ENCODE measurements around the gene S100G.

S100G gene

DNA sequence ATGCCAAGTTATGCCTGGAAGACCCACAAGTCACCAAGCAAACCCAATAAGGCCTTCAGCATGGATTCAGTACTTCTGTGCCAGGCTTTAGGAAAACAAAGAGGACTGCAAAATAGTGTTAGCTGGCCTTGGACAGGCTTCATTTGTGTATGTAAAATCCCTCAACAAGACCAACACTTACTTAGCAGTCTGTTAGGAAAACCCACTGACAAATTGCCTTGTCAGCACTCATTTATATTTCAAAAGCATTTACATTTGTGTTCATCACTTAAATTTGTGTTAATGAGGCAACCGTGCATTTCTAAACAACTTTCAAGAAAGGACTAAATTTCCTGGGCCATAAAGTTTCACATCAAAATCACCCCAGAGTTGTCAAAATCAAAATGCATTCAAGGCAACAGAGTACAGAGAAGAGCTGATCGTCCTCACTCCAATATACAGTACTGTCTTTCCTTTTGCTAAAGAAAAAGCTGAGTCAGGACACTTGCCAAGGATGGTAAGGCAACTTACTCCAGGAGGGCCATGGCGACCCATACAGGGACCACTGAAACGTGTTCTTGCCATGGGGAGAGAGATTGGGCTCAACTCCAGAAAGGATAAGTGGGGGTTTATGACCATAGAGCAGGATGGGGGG lies 1.6 kb downstream of the S100G start:
- DNase-seq, result no peak

DNA sequence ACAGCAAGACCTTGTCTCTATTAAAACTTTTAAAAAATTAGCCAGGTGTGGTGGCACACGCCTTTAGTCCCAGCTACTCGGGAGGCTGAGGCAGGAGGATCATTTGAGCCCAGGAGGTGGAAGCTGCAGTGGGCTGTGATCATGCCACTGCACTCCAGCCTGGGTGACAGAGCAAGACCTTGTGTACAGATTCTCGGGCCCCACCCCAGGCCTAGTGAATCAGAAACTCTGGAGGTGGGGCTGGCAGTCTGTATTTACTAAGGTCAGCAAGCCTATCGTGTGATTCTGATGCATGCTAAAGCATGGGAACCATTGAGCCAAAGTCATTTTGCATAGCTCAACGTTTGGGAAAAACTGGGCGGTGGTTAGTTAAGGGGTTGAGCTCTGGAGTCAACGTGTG lies 3.5 kb downstream of the S100G start:
- DNase-seq, result no peak

DNA sequence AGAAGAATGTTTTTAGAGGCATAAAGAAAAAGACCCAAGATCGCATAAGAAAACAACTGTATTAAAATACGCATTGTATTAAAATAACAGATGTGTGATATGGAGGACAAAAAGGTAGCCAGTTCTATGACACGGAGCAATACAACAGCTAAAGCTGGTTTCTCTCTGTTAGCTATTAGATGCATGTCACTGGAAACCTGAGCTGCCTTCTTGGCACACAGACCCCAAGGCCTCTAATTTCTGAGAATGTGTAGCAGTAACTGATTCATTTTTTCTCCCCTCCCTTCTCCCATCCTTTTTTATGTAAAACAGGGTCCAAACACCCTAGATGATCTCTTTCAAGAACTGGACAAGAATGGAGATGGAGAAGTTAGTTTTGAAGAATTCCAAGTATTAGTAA lies 4.1 kb downstream of the S100G start:
- no peak for DNase-seq

DNA sequence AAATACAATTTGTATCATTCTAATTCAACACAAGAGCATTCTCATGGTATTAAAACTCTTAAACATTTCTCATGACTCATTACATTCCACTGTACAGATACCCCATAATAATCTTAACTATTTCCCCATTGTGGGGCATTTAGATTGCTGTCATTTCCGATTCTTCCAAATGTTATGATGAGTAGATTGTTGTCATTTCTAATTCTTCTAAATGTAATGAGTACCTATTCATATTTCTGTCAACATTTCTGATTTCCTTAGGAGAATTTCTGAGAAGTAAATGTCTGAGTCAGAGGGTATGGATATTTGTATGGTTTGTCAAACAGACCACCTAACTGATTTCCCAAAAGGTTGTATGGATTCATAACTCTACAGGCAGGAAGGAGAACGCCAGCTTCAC lies 8.3 kb downstream of the S100G start:
- DNase-seq, result no peak

DNA sequence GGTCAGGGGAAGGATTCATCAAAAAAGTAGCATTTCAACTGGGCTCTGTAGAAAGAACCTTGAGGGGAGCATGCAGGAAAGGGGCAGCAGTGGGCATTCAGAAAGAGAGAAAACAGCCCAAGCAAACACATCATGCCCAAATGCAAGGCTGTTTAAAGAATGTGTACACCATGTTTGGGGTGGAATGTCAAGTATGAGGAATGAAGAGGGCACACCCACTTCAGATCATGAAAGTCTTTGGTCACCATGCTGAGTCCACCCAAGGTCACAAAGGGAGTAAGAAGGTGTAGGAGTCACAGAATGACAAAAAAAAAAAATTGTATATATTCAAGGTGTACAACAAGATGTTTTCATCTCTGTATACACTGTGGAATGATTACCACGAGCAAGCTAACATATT lies 9.4 kb downstream of the S100G start:
- DNase-seq, result no peak

DNA sequence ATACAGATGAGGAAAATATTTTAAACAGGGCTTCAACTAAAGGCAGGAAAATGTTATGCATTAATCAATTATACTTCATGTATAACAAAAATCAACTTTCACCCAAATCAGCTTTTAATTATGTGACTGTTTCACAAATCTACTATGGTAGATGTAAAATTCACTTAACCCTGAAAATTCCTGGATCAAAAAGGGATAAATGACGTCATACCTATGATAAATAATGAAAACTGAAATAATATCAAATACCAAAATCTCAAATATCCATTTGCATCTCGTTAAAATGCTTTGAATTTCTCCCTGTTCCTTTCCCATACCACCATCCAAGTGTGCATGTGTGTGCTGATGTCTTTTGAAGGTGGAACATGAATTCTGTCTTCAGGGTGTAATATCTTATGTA lies 11.5 kb downstream of the S100G start:
- DNase-seq, result no peak

DNA sequence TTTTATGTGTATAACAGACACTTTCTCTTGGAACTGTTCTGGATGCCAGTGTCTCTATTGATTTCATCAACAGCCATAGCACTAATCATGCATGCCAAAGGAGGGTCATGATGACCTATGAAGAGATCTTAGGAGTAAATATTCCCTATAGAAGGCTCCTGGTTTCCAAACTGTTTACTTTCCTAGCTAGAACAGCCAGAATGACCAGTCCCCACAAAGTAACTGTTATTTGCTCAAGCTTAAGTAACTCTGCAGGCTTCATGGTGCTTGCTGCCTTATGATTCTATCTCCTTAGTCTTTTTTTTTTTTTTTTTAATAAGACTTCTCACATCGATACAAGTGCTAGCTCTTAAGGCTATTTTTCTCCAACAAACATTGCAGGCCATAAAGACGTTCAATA lies 12.4 kb downstream of the S100G start:
- DNase-seq, result no peak

DNA sequence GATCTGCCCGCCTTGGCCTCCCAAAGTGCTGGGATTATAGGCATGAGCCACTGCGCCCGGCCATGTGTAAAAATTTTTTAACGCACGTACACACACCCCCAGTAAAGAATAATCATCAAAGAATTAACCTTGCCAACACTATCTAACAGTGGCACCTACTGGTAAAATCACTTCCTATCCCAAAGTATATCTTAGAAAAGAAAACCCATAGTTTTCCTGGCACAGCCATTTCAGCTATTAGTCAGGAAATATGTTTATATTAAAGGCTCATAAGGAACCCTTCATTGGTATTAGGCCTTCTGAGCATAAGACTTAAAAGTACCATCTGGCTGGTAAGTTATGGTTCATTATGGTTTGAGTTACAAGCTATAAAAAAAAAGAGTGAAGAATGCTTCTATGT lies 14.1 kb downstream of the S100G start:
- DNase-seq, result no peak

DNA sequence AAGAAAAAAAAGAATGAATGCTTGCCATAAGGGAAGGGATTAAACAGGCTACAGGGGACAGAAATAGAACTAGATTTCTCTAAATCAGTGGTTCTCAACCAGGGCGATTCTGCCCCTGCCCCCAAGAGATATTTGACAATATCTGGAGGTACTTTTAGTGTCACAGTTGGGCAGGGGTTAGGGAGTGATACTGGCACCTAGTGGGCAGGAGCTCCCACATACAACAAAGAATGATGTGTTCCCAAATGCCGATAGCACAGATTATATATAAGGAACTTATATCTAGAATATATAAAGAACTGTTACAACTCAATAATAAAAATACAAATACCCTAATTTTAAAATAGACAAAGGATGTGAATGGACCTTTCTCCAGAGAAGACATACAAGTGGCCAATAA lies 14.7 kb downstream of the S100G start:
- DNase-seq, result no peak

DNA sequence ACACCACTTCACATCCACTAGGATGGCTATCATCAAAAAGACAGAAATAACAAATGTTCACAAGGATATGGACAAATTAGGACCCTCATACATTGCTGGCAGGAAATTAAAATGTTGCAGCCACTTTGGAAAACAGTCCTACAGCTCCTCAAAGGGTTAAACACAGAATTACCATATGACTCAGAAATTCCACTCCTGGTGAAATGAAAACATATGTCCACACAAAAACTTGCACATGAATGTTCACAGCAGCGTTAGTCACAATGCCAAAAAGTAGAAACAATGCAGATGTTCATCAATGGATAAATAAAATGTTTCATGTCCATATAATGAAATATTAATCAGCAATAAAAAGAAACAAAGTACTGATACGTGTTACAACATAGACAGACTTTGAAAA lies 15.1 kb downstream of the S100G start:
- no peak for DNase-seq

DNA sequence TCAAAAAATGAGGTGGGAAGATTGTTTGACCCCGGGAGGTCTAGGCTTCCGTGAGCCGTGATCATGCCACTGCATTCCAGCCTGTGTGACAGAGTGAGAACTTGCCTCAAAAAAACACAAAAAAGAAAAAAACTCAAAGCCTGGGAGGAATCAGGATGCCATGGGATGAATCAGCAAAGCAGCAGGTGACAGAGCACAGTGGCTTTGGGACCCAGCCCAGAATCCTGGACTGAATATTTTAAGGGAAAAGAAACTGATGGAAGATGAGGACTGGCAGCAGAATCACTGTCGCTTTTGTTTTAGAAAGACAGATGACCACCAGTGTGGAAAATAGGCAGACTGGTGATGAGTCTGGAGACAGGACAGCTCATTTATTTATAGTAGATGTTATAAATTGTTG lies 16.6 kb downstream of the S100G start:
- DNase-seq, result no peak

DNA sequence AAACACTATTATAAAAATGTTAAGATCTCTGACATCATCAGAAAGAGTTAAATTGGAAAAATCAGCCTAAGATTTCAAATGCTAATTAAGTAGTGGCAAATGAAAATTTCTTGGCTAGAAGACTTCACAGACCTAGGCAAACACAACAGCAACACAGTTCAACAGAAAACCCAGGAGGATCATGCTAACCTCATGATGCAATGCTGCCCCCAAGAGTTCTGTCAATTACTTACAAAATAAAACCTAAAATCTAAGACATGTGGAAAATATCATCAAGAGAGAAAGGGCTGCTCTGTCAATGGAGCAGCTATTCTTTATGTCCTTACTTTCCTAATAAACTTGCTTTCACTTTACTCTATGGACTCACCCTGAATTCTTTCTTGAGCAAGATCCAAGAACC lies 21.0 kb downstream of the S100G start:
- DNase-seq, result peak; percentile 1

DNA sequence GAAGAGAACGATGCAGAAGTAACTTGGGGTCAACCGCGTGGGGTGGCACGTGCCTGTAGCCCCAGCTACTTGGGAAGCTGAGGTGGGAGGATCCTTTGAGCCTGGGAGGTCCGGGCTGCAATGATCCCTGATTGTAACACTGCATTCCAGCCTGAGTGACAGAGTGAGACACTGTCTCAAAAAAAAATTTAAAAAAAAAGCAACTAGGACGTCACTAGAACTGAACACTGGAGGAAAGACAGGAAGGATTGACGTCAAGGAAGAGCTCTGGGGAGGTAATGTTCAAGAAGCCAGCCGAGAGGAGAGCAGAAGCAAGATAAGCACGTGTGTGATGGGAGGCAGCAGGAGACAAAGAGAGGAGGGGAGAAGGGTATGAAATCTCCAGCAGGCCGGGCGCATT lies 28.7 kb downstream of the S100G start:
- DNase-seq, result no peak

DNA sequence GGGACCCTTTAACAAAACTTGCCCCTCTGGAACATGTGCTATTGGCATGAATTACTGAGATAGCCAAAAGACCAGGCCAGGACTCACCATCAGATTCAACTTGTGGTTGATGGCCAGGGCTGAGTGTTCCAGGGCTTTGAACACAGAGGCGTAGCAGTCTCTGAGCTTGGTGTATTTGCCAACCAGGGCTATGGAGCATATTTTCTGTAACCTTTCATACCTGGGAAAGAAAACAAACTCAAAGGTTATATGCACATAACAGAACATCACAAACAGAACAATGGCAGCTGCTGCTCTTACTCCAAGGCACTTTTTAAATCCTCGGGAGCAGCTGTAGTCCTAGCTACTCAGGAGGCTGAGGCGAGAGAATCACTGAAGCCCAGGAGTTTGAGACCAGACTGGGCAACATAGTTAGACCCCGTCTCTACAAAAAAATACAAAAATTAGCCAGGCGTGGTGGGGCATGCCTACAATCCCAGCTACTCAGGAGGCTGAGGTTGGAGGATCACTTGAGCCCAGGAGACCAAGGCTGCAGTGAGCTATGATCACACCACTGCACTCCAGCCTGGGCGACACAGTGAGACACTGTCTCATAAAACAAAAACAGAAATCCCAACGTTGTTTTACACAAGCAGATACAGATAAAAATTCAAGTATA lies 33.2 kb downstream of the S100G start:
- no peak for DNase-seq

DNA sequence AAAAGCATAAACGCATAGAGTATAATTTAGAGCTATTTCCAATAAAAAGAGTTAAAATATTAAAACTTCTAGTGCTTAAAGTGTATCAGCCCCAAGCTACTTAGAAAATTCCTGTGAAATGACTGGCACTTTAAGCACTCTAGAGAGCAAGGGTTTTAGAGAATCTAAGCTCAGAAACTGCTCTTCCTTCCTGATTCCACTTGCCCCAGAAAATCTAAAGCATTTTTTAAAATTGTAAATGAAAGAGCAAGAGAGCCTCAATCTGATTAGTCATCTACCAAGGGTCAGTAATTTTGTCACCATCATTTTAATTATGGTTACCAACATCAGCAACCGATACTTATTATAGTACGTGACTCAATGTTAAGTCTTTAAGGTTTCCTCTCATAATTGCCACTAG lies 37.6 kb downstream of the S100G start:
- DNase-seq, result no peak

DNA sequence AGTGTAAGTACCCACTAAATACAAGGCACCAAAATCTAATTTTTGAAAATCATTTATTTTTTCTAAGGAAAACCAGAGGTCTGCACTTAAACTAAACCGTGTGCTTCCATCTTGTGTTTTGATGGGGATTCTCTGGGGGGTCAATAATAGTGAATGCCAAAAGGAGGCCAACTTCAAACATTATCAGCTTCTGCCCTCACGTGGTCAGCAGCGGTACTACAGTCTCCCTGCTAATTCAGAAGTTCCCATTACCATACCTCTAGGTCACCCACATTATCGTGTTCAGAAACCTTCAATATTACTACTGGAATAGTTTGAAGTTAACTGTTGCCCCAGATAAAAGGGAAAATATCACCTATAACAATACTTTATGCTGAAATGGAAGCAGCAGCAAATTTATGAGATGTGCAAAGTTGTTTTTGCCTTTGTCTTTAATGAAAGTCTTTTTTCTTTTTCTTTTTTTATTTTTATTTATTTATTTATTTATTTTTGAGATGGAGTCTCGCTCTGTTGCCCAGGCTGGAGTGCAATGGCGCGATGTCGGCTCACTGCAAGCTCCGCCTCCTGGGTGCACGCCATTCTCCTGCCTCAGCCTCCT lies 45.2 kb downstream of the S100G start:
- DNase-seq, result peak; percentile 37

DNA sequence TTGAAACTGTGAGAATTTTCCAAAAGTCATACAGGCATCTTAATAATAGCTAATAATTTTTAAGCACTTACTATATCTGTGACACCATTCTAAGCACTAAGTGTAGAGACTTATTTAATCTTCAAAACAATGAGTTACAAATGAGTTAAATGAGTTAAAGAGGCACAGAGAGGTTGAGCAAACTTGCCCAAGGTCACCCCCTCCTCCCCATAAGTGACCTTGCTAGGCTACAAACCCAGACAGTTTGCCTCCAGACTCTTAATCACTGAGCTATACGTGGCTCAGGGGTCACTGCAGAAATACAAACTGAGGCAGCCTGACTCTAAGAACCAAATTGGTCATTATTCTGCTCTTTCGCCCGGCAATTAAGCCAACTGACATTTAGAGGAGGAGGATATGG lies 47.0 kb downstream of the S100G start:
- DNase-seq, result no peak

DNA sequence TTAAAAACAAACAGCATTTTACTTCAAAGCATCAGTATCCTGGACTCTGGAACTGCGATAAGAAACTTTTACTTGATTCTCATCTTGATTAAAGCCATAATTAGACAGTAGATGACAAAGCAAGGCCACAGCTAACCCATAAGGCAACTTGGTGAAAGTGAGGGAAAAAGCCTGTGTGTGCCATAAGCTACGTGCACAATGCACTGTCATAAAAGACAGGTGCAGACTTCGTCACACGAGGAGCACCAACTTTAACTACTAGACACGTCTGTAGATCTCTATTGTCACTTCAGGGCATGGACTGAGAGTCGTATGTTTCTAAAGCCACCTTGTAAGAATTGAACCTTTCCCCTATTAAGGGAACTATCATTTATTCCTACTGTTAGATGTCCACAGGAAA lies 49.4 kb downstream of the S100G start:
- DNase-seq, result no peak

DNA sequence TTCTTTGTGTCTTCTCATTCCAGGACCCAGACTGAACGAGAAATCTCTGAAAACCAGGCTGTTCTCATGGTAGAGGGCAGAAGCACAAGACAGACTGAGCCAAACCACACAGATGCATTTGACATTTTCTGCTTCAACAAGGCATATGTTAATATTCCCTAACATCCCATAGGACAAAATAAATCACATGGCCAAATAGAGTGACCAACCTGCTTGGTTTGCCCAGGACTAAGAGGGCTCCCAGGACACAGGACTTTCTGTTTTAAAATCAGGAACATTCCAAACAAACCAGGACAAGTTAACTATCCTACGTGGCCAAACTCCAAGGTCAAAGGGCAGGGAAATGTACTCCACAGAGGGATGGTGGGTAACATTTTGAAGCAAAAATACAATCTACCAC lies 50.8 kb downstream of the S100G start:
- DNase-seq, result no peak

DNA sequence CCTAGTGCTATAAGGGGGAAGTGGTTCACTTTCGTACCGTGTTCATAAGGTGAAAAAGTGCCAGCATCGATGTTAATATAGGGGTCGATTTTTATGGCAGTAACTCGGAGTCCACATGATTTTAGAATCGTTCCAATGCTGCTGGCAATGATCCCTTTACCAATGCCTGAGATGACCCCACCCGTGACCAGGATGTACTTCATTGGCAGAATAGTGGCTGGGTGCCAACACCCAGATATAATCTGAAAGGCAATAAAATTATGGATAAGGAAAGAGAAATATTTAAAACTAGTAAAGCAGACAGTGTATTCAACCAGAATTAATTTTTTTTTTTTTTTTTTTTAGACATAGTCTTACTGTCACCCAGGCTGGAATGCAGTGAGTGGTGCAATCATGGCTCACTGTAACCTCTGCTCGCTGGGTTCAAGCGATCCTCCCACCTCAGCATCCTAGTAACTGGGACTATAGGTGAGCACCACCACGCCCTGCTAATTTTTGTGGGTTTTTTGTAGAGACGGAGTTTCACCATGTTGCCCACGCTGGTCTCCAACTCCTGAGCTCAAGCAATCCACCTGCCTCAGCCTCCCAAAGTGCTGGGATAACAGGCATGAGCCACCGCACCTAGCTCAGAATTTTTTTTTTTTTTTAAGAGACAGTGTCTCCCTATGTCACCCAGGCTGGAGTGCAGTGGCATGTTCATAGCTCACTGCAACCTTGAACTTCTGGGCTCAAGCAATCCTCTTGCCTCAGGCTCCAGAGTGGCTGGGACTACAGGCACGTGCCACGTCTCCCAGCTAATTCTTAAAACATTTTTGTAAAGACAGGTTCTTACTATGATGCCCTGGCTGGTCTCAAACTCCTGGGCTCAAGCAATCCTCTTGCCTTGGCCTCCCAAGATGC lies 53.0 kb downstream of the S100G start:
- no peak for DNase-seq
